Tibial nerve (tissue), 3 donors: ENCODE data around the gene BCDIN3D.

Source experiments
- POLR2A ChIP-seq, 2 donors: fragments of 450-650 bp; IDR thresholded peaks; one replicate each; pipeline ENCODE4 v1.6.1; 2017; ENCODE audit warnings: antibody characterized with exemption in 2 of 2, mild to moderate bottlenecking in 2 of 2, moderate library complexity in 2 of 2
- TF ChIP-seq, protein P1 (sequence below), 5 experiments: fragments of 200-600 bp in 3 of 5; fragments of 450-650 bp in 2 of 5; sonication (generic) in 3 of 5; IDR thresholded peaks; one replicate each; pipeline ENCODE4 v1.5.1; 2016 to 2019; ENCODE audit warnings: antibody characterized with exemption in 5 of 5, mild to moderate bottlenecking in 3 of 5, moderate library complexity in 2 of 5

DNA sequence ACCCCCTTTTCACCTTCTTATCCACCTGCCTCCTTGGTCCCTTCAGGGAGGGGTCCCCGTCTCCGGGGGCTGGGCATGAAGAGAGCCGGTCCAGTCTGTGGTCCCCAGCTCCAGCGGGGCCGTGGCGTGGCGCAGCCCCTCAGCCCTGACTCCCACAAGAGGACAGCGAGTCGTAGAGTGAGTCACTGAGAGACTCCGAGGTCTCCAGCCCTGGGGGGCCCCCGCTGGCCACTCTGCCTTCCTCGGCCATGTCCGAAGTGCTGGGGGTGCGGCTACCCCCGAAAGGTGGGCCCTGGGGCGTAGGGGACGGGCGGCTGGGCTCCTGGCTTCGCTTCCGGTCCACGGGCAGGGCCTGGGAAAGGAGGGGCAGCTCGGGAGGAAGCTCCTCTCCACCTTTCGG is 51.2 kb downstream of the BCDIN3D start:
- TF ChIP-seq, protein P1, sequence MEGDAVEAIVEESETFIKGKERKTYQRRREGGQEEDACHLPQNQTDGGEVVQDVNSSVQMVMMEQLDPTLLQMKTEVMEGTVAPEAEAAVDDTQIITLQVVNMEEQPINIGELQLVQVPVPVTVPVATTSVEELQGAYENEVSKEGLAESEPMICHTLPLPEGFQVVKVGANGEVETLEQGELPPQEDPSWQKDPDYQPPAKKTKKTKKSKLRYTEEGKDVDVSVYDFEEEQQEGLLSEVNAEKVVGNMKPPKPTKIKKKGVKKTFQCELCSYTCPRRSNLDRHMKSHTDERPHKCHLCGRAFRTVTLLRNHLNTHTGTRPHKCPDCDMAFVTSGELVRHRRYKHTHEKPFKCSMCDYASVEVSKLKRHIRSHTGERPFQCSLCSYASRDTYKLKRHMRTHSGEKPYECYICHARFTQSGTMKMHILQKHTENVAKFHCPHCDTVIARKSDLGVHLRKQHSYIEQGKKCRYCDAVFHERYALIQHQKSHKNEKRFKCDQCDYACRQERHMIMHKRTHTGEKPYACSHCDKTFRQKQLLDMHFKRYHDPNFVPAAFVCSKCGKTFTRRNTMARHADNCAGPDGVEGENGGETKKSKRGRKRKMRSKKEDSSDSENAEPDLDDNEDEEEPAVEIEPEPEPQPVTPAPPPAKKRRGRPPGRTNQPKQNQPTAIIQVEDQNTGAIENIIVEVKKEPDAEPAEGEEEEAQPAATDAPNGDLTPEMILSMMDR (IDR thresholded peaks at IDR 0.05), result no peak
- TF ChIP-seq POLR2A (IDR thresholded peaks at IDR 0.05), result no peak
